H1 (cell line): ENCODE results near the gene BAZ2B.

Experiments used
- CBX8 ChIP-seq: fragments of 300-800, 300-1000 bp; sonication (generic); IDR thresholded peaks from 2 replicates; pipeline ENCODE4 v1.7.1; 2016; ENCODE audit warnings: low read depth, low read length, borderline replicate concordance
- CEBPB ChIP-seq: IDR thresholded peaks from 2 replicates; pipeline ENCODE4 v1.6.1; 2012; ENCODE audit warnings: low read depth, low read length
- CREB1 ChIP-seq: IDR thresholded peaks from 2 replicates; pipeline ENCODE4 v1.6.1; 2012; ENCODE audit warnings: inconsistent platforms
- EZH2 ChIP-seq: fragments of 200-600 bp; sonication (generic); IDR thresholded peaks from 2 replicates; pipeline ENCODE4 v1.7.1; 2012; ENCODE audit warnings: low read depth, mild to moderate bottlenecking, moderate library complexity, low read length, inconsistent platforms; ENCODE audit not compliant: severe bottlenecking
- JUN ChIP-seq: IDR thresholded peaks from 2 replicates; pipeline ENCODE4 v1.6.1; 2011; ENCODE audit warnings: low read depth, mild to moderate bottlenecking, improper control_type of control experiment, low read length
- POLR2A ChIP-seq, 2 experiments: IDR thresholded peaks; 1 replicate in 1 of 2; 2 replicates in 1 of 2; pipeline ENCODE4 v1.6.1; 2011; ENCODE audit warnings: low read depth in 2 of 2, low read length in 2 of 2, mild to moderate bottlenecking in 2 of 2; ENCODE audit errors: control extremely low read depth in 1 of 2
- TAF1 ChIP-seq: IDR thresholded peaks from 2 replicates; pipeline ENCODE4 v1.6.1; 2011; ENCODE audit warnings: mild to moderate bottlenecking, low read depth, low read length
- TF ChIP-seq, protein P1 (sequence below): IDR thresholded peaks from 2 replicates; pipeline ENCODE4 v1.6.1; 2011; ENCODE audit warnings: low read length, improper control_type of control experiment
- TF ChIP-seq, protein P2 (sequence below), 3 experiments: IDR thresholded peaks; 1 replicate in 2 of 3; 2 replicates in 1 of 3; pipeline versions ENCODE4 v1.5.1 to v1.6.1; 2011; ENCODE audit warnings: low read length in 3 of 3, mild to moderate bottlenecking in 3 of 3, inconsistent platforms in 2 of 3, low read depth in 1 of 3, moderate library complexity in 1 of 3; ENCODE audit not compliant: insufficient read depth in 1 of 3; ENCODE audit errors: control extremely low read depth in 1 of 3
- TF ChIP-seq, protein P3 (sequence below): IDR thresholded peaks from 2 replicates; pipeline ENCODE4 v1.6.1; 2011; ENCODE audit warnings: low read depth, mild to moderate bottlenecking, low read length; ENCODE audit not compliant: insufficient read depth

- TF ChIP-seq, protein P1, sequence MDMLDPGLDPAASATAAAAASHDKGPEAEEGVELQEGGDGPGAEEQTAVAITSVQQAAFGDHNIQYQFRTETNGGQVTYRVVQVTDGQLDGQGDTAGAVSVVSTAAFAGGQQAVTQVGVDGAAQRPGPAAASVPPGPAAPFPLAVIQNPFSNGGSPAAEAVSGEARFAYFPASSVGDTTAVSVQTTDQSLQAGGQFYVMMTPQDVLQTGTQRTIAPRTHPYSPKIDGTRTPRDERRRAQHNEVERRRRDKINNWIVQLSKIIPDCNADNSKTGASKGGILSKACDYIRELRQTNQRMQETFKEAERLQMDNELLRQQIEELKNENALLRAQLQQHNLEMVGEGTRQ = no peak
- TF ChIP-seq JUN = no peak
- TF ChIP-seq TAF1 = no peak
- TF ChIP-seq POLR2A (IDR thresholded peaks at IDR 0.05; ENCODE audit: control extremely low read depth in 1 of 2, low read depth in 2 of 2, low read length in 2 of 2) = no peak
- no peak for TF ChIP-seq EZH2
- TF ChIP-seq, protein P2, sequence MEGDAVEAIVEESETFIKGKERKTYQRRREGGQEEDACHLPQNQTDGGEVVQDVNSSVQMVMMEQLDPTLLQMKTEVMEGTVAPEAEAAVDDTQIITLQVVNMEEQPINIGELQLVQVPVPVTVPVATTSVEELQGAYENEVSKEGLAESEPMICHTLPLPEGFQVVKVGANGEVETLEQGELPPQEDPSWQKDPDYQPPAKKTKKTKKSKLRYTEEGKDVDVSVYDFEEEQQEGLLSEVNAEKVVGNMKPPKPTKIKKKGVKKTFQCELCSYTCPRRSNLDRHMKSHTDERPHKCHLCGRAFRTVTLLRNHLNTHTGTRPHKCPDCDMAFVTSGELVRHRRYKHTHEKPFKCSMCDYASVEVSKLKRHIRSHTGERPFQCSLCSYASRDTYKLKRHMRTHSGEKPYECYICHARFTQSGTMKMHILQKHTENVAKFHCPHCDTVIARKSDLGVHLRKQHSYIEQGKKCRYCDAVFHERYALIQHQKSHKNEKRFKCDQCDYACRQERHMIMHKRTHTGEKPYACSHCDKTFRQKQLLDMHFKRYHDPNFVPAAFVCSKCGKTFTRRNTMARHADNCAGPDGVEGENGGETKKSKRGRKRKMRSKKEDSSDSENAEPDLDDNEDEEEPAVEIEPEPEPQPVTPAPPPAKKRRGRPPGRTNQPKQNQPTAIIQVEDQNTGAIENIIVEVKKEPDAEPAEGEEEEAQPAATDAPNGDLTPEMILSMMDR (IDR thresholded peaks at IDR 0.05; ENCODE audit: control extremely low read depth in 1 of 3, insufficient read depth in 1 of 3, low read depth in 1 of 3, low read length in 3 of 3) = no peak
- TF ChIP-seq CBX8 = no peak
- TF ChIP-seq CEBPB = no peak
- TF ChIP-seq, protein P3, sequence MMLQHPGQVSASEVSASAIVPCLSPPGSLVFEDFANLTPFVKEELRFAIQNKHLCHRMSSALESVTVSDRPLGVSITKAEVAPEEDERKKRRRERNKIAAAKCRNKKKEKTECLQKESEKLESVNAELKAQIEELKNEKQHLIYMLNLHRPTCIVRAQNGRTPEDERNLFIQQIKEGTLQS = no peak
- no peak for TF ChIP-seq CREB1
Measured at GRCh38 chr2:159287733-159288132, 328.6 kb downstream of the BAZ2B start.
